Heart left ventricle (tissue), 16 donors: ENCODE results near the gene TNRC6A. TPM values are rescaled to one million over a fixed set of nuclear protein-coding genes. Genes with fewer than 3 reads are reported as not detected.

Experiments used
- ATAC-seq, 4 donors: fragments of 200-7000 bp; cut with Tn5 transposase; one replicate each; pipeline ENCODE4 v1.9.1; 2020 to 2022; ENCODE audit warnings: moderate library complexity in 4 of 4, mild to moderate bottlenecking in 3 of 4, moderate number of reproducible peaks in 1 of 4
- DNase-seq, 5 donors: peaks; one replicate each; pipeline ENCODE4 v3.0.0-alpha.2; 2020
- H3K27ac ChIP-seq, 12 donors: fragments of 200-600 bp; sonication (generic) in 4 of 12; one replicate each; pipeline versions ENCODE4 v1.5.0 to v1.8.0; 2016 to 2022; ENCODE audit warnings: mild to moderate bottlenecking in 2 of 12
- H3K27me3 ChIP-seq, 9 donors: fragments of 200-600 bp; sonication (generic) in 2 of 9; one replicate each; pipeline versions ENCODE4 v1.5.1 to v1.8.0; 2016 to 2022; ENCODE audit warnings: mild to moderate bottlenecking in 3 of 9
- H3K36me3 ChIP-seq, 9 donors: fragments of 200-600 bp; sonication (generic) in 2 of 9; one replicate each; pipeline versions ENCODE4 v1.5.0 to v1.8.0; 2018 to 2022; ENCODE audit warnings: mild to moderate bottlenecking in 2 of 9
- H3K4me1 ChIP-seq, 12 donors: fragments of 200-600 bp; sonication (generic) in 4 of 12; one replicate each; pipeline versions ENCODE4 v1.5.0 to v1.8.0; 2016 to 2022; ENCODE audit warnings: mild to moderate bottlenecking in 3 of 12
- H3K4me3 ChIP-seq, 12 donors: fragments of 200-600 bp; sonication (generic) in 4 of 12; one replicate each; pipeline versions ENCODE4 v1.5.0 to v1.8.0; 2017 to 2022; ENCODE audit warnings: mild to moderate bottlenecking in 9 of 12, moderate library complexity in 4 of 12
- H3K9me3 ChIP-seq, 12 donors: fragments of 200-600 bp; sonication (generic) in 4 of 12; one replicate each; pipeline versions ENCODE4 v1.5.0 to v1.8.0; 2016 to 2022; ENCODE audit warnings: mild to moderate bottlenecking in 1 of 12
- POLR2A ChIP-seq, 2 donors: fragments of 450-650 bp; IDR thresholded peaks; one replicate each; pipeline ENCODE4 v1.6.1; 2017; ENCODE audit warnings: antibody characterized with exemption in 2 of 2, mild to moderate bottlenecking in 2 of 2, moderate library complexity in 2 of 2
- WGBS, 4 donors: extraction: QIAGEN DNeasy Blood & Tissue Kit in 2 of 4; methylation state at CpG; one replicate each; pipeline versions ENCODE4 v1.1.5 to v1.1.7; 2013 to 2018; 5-methylcytosine and 5-hydroxymethylcytosine counted together
- intact Hi-C, 10 donors: fragments of 100-400 bp; cut with DNase I; formaldehyde crosslinking; loops; one replicate each; pipeline versions ENCODE4 v1.11.1 to v1.14.2; 2022
- polyA plus RNA-seq, 2 donors: library from polyadenylated mRNA; stranded (reverse); fragments of 200-250 nt; gene quantifications; one replicate each; pipeline ENCODE4 v1.2.3, GENCODE V29; 2013
- total RNA-seq, 9 donors: library from RNA; depleted of rRNA in 2 of 9; stranded (reverse); fragments of >200 nt in 2 of 9; fragmentation: NEBNext Ultra II Directional in 3 of 9; extraction: Animal tissue kit (Norgen Biotek cat#: 25700) in 3 of 9; gene quantifications; one replicate each; pipeline versions ENCODE4 v1.1.0 to v1.2.4, GENCODE V29; 2016 to 2023
- TF ChIP-seq, protein P1 (sequence below), 12 donors: fragments of 200-600 bp; sonication (generic) in 4 of 12; IDR thresholded peaks; one replicate each; pipeline versions ENCODE4 v1.5.0 to v1.8.0; 2018 to 2022; ENCODE audit warnings: antibody characterized with exemption in 12 of 12, mild to moderate bottlenecking in 5 of 12
- donor health status: ischemic (EF 13 %, LVEDD 7.1; RV severe dilation, severe dysfunction).
- donor health status: healthy with polysubstance abuse.
- donor health status: DM: no; HTN: yes; CAD: no.
- donor health status: DM: no; HTN: no; CAD: no.
- donor health status: ischemic (EF 25% LVEDD 6.9; RV normal size, moderate dysfunction).
- donor health status: ischemic (EF 25% LVEDD 5.7; RV mildly dilated, moderate dysfunction).
- donor health status: healthy.
- donor health status: DM: yes; HTN: yes; CAD: no.
- donor health status: ischemic (EF 35%, LVEDD 5.7; RV mildly dilated, moderate dysfunction).
- donor health status: nonischemic (EF 11% LVEDD 7.7; RV severe dilation, severe dysfunction).
- donor health status: DM: yes; HTN: yes; CAD: no.
- donor health status: PGD.
- donor health status: ischemic (EF 29% LVEDD 5.4; RV normal size, mild dysfunction).
- donor health status: nonischemic (EF 23%, LVEDD 6.1; RV moderate dilation, normal function).

TNRC6A gene
- total and polyA plus RNA-seq, 11 donors, result 16.0 to 53.1 (median 35.5) TPM

DNA sequence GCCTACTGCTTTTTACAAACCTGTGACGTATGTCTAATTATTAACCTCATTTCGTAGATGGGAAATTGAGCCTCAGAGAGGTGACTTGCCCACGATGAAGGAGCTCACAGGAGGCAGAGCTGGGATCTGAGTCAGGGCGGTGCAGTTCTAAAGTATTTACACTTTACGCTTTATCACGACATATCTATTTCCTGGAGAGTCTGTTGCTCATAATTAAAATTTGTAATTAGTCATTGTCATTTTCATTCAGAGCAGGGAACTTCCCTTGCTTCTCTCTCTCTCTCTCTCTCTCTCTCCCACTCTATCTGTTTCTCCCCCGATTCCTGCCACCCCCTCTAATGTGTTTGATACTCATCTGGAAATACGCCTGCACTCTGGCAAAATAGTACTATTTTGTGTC, 122.2 kb downstream of the TNRC6A start:
- no peak for DNase-seq
- H3K4me1 ChIP-seq, result peaks cover 0 to 10% (median 1%) of the 10 kb centered on the region in 12 donors

DNA sequence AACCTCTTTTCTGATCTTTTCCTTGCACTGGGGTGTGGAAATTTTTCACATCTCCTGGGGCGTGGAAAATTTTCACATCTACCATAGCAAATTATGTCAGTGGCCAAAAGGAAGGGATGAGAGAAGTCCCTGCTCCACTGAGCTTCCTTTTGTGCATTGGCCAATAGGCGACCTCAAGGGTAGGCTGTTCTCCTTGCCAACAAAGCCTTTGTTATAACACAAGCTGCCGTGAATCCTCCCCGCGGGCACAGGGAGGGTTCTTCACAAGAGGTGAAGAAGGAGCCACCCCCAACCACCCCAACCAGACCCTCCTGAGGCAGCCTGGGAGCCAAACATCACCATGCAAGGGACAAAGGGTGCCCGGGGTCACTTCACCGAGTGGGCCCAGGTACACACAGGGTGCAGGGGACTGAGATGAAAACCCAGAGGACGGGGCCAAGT, 122.8 kb downstream of the TNRC6A start:
- ATAC-seq (no peak), DNase-seq (no peak)
- Histone ChIP-seq H3K27me3 (no peaks in the 10 kb centered on the region), H3K36me3 (no peaks in the 10 kb centered on the region), H3K27ac (no peak overlapping the region), H3K9me3 (no peaks in the 10 kb centered on the region), H3K4me1 (peaks cover 0 to 10% (median 1%) of the 10 kb centered on the region in 12 donors), H3K4me3 (no peak overlapping the region)
- TF ChIP-seq, protein P1, sequence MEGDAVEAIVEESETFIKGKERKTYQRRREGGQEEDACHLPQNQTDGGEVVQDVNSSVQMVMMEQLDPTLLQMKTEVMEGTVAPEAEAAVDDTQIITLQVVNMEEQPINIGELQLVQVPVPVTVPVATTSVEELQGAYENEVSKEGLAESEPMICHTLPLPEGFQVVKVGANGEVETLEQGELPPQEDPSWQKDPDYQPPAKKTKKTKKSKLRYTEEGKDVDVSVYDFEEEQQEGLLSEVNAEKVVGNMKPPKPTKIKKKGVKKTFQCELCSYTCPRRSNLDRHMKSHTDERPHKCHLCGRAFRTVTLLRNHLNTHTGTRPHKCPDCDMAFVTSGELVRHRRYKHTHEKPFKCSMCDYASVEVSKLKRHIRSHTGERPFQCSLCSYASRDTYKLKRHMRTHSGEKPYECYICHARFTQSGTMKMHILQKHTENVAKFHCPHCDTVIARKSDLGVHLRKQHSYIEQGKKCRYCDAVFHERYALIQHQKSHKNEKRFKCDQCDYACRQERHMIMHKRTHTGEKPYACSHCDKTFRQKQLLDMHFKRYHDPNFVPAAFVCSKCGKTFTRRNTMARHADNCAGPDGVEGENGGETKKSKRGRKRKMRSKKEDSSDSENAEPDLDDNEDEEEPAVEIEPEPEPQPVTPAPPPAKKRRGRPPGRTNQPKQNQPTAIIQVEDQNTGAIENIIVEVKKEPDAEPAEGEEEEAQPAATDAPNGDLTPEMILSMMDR (IDR thresholded peaks at IDR 0.05), result no peak
- 68 to 75% (median 72%) methylated on average over 8 of the region's 8 CpGs for WGBS, 4 donors
- intact Hi-C loops, result loop anchor here in 1 of 10 donors (10.0 kb wide), 1 partner anchor 232 kb away; no protein-coding TSS in a partner anchor

More for the DNA sequence above, 122.2 kb downstream of the TNRC6A start:
- intact Hi-C loops, result loop anchor here in 1 of 10 donors (10.0 kb wide), 1 partner anchor 233 kb away; no protein-coding TSS in a partner anchor
- Histone ChIP-seq H3K27me3 (no peaks in the 10 kb centered on the region), H3K9me3 (no peaks in the 10 kb centered on the region), H3K36me3 (no peaks in the 10 kb centered on the region), H3K27ac (no peak overlapping the region), H3K4me3 (no peak overlapping the region)
- TF ChIP-seq POLR2A (IDR thresholded peaks at IDR 0.05), result no peak
- TF ChIP-seq, protein P1 (IDR thresholded peaks at IDR 0.05), result no peak
- 66 to 75% (median 69%) methylated on average over 8 of the region's 8 CpGs for WGBS, 4 donors
- no peak for ATAC-seq

DNA sequence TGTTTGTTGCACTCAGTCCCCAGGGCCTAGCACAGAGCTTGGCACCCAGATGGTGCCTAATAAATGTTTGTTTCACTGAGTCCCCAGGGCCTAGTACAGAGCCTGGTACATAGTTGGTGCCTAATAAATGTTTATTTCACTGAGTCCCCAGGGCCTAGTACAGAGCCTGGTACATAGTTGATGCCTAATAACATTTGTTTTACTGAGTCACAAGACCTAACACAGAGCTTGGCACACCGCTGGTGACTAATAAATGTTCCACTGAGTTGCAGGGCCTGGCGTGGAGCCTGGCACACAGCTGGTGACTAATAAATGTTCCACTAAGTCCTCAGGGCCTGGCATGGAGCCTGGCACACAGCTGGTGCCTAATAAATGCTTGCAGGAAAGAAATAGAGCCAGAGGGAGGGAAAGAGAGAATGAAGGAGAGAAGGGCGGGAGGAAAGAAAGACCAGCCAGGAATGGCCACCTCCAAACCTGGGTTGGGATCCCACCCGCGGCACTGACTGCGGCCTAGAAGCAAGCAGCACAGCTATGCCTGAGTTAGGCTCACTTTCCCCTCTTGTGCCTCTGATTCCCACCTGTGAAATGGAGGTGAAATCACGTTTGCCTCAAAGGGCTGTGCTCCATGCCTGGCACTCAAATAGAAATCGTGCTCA, 123.8 kb downstream of the TNRC6A start:
- Histone ChIP-seq H3K36me3 (no peaks in the 10 kb centered on the region), H3K4me3 (no peak overlapping the region), H3K4me1 (peaks cover 0 to 10% (median 1%) of the 10 kb centered on the region in 12 donors), H3K27ac (no peak overlapping the region), H3K9me3 (no peaks in the 10 kb centered on the region), H3K27me3 (no peaks in the 10 kb centered on the region)
- intact Hi-C loops, result loop anchor here in 1 of 10 donors (10.0 kb wide), 1 partner anchor 232 kb away; no protein-coding TSS in a partner anchor
- WGBS, 4 donors, result 76 to 82% (median 77%) methylated on average over 8 of the region's 8 CpGs
- no peak for DNase-seq
- no peak for ATAC-seq
- TF ChIP-seq, protein P1 (IDR thresholded peaks at IDR 0.05), result no peak
- no peak for TF ChIP-seq POLR2A (IDR thresholded peaks at IDR 0.05)

DNA sequence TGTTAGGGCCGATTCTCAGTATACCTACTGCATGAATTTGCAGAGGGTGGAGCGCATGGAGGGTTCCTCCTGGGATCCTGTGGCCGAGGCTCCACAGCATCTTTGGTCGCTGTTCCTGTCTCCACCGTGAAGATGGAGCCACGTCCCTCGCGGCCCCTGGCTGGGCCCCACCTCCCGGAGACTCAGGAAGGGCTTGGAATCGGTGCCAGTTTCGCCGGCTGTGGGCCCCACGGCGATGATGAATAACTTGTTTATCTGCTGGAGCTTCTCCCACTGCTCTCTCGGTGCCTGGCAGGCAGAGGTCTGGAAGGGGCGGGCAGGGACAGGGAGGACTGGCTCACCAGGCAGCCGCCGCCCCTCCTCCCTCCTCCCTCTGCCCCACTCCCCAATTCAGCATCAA, 124.4 kb downstream of the TNRC6A start:
- Histone ChIP-seq H3K27ac (no peak overlapping the region), H3K36me3 (no peaks in the 10 kb centered on the region), H3K4me1 (peaks cover 0 to 10% (median 1%) of the 10 kb centered on the region in 12 donors), H3K27me3 (no peaks in the 10 kb centered on the region), H3K4me3 (no peak overlapping the region), H3K9me3 (no peaks in the 10 kb centered on the region)
- TF ChIP-seq, protein P1 (IDR thresholded peaks at IDR 0.05), result no peak
- no peak for TF ChIP-seq POLR2A (IDR thresholded peaks at IDR 0.05)
- ATAC-seq (peak in 3 of 4 donors; percentile 27 to 56 (median 54)), DNase-seq (peak in 3 of 5 donors; percentile 17 to 69 (median 39))
- intact Hi-C loops, result loop anchor here in 1 of 10 donors (10.0 kb wide), 1 partner anchor 231 kb away; no protein-coding TSS in a partner anchor
- 5 to 15% (median 12%) methylated on average over 11 to 18 of the region's 18 CpGs for WGBS, 4 donors
